Ovary (tissue), 3 donors: ENCODE measurements around the gene CAPN13.

Experiments used
- EP300 ChIP-seq: sonication (generic); formaldehyde crosslinking; IDR thresholded peaks from one replicate; pipeline ENCODE4 v1.6.1; 2017; ENCODE audit warnings: antibody characterized with exemption
- POLR2A ChIP-seq: fragments of 450-650 bp; IDR thresholded peaks from one replicate; pipeline ENCODE4 v1.6.1; 2017; ENCODE audit warnings: antibody characterized with exemption, mild to moderate bottlenecking, moderate library complexity
- TF ChIP-seq, protein P1 (sequence below), 3 donors: fragments of 450-650 bp in 2 of 3; fragments of 200-600 bp in 1 of 3; IDR thresholded peaks; one replicate each; pipeline versions ENCODE4 v1.5.1 to v1.8.0; 2016 to 2022; ENCODE audit warnings: antibody characterized with exemption in 3 of 3, mild to moderate bottlenecking in 1 of 3
- donor health status: DM: no; HTN: no; CAD: no.

DNA sequence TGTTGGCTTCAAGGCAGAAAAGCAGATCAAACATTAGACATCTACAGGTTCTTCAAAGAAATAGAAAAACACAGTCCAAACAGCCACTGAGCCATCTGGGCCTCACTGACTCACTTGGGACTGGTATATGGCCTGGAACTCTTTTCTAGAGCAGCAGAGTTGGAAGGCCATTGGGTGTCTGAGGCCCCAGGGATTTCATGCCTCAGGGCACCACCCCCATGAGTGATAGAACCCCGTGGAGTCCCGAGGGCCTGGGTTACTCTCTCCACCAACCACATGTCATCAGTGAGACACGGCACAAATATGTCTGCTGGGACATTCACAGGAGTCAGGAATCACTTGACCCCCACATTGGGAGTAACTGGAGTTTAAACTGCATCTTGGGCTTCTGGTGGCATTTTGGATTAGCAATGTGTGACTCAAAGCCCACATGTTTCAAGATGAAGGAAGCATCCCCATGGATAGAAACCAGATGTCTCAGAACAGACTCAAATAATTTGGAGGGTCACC, 44.0 kb downstream of the CAPN13 start:
- TF ChIP-seq, protein P1, sequence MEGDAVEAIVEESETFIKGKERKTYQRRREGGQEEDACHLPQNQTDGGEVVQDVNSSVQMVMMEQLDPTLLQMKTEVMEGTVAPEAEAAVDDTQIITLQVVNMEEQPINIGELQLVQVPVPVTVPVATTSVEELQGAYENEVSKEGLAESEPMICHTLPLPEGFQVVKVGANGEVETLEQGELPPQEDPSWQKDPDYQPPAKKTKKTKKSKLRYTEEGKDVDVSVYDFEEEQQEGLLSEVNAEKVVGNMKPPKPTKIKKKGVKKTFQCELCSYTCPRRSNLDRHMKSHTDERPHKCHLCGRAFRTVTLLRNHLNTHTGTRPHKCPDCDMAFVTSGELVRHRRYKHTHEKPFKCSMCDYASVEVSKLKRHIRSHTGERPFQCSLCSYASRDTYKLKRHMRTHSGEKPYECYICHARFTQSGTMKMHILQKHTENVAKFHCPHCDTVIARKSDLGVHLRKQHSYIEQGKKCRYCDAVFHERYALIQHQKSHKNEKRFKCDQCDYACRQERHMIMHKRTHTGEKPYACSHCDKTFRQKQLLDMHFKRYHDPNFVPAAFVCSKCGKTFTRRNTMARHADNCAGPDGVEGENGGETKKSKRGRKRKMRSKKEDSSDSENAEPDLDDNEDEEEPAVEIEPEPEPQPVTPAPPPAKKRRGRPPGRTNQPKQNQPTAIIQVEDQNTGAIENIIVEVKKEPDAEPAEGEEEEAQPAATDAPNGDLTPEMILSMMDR (IDR thresholded peaks at IDR 0.05) = no peak
- TF ChIP-seq EP300 = no peak
- no peak for TF ChIP-seq POLR2A
